NCI-H446 treated with DMSO at 0.1 percent for 48 hours (cell line): Measurements from ENCODE around the gene SCO2.

Experiments
- DNase-seq: peaks from one replicate; lab custom pipeline; 2025; lab: John Stamatoyannopoulos, UW

SCO2 gene, protein sequence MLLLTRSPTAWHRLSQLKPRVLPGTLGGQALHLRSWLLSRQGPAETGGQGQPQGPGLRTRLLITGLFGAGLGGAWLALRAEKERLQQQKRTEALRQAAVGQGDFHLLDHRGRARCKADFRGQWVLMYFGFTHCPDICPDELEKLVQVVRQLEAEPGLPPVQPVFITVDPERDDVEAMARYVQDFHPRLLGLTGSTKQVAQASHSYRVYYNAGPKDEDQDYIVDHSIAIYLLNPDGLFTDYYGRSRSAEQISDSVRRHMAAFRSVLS

DNA sequence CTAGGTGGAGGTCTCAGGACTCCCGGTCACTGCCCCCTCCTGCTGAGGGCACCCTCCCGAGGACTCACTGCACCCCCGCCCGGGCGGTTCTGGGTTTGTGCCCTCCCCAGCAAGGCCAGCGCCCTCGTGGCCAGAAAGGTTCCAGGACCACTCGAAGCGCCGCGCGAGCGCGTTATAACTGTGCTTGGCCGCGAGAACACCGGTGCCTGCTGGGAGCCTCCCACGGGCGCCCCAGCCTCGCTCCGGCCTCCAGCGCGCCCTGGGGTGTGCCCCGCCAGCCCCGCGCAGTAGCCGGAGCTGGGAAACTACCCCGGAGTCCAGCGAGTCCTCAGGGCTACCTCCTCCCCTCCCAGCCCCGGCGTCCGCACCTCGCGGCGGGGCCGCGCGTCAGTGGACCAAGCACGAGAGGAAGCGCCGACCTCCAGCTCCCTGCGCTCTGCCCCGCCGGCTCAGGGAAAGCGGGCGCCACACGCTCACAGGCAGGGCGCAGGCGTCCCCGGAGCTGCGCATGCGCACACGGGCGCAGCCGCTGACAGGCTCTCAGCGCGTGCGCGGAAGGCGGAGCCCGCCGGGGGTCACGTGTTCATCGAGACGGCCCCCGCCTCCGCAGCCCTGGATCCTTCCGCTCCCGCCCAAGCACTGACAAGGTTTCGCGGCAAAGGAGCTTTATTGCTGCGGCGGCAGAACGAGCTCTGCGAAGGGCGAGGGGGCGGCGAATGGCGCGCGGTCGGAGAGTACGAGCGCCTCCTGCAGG, at the start of gene SCO2:
Gene SCO2, minus strand, starts transcription at position 495 of the 754 bp plus-strand sequence. CDS start 1,187 bp downstream, outside the sequence.
- peak; percentile 90 for DNase-seq

DNA sequence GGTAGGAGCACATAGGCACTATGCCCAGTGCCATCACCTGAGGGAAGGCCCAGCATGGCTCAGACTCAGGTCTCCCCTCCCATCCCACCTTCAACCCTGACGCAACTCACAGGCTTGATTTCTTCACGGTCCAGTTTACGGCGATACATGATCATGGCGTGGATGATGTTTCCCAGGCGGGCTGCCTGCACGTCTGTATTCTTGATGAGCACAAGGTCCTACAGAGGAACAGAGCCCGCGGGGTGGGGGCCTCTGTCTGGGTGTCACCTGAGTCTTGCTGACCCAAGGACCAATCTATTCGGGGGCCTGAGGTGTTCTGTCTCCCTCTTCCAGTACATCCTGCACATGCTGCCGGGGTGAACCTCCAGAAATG, 49.0 kb upstream of the SCO2 start:
- no peak for DNase-seq

- DNase-seq = no peak
Measured at GRCh38 chr22:50573491-50574382, 48.3 kb upstream of the SCO2 start.

- DNase-seq = no peak
Measured at GRCh38 chr22:50572965-50573364, 47.6 kb upstream of the SCO2 start.

GRCh38 chr22:50571264-50572175, 46.1 kb upstream of the SCO2 start:
- DNase-seq = no peak

- no peak for DNase-seq
Measured at GRCh38 chr22:50570861-50571260, 45.5 kb upstream of the SCO2 start.

DNA sequence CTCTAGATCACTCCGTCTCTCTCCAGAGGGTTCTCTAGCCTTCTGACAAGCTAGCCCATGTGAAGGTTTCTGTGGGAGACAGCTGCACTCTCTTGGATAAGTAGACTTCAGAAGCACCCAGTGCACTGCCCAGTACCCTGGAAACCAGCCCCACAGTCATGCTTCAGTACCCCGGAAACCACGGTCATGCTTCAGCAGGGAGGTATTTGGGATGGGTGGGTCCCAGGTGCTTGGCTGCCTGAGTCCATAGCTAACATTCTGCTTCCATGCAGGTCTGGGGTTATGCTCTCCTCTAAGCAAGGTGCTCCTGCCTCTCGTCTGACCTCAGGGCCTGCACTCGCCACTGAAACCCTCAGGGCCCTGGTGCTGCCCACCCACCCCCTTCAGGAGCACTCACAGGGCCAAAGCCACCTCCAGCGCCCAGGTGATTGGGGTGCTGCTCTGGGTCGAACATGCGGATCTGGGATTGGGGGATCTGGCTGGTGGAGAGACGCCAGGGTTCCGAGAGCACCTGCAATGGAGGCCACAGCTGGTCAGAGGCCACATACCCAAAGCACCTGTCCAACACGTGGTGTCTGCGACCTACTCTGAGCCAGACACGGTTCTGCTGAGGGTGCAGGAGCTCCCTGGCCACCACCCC, 44.6 kb upstream of the SCO2 start:
- no peak for DNase-seq

GRCh38 chr22:50569041-50569459, 43.7 kb upstream of the SCO2 start:
- DNase-seq = no peak

DNA sequence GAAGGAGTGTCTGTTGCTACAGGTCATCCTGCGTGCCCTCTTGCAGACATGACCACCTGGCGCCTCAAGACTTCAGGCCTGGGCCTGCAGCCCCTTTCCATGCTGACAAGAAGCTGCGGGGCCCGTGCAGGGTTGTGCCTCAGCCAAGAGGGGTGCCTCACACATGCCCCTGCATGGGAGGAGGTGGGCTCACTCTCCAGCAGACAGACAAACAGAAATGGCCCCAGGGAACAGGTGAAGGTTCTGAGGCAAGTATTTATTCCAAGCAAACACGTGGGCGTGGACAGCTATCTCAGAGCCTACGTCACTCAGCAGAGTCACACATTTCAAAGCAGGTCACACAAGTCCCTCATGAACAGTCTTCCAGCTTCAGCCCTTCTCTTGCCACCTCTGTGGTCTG, 43.2 kb upstream of the SCO2 start:
- no peak for DNase-seq

DNA sequence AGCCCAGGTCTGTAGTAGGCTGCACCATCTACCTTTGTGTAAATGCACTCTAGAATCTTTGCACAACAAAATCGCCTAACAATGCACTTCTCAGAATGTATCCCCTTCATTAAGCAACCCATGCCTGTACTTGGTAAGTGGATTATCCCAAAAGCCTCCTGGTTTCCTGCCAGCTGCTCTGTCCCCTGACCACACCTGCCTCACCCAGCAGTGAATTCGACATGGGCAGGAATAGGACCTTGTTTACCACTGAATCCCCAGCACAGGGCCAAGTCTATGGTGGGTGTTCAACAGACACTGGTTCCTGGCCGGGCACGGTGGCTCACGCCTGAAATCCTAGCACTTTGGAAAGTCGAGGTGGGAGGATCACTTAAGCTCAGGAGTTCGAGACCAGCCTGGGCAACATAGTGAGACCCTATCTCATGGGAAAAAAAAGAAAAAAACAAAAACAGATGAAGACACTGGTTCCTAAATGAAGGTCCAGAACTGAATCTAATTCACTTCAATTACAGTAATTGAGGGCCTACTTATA, 42.4 kb upstream of the SCO2 start:
- DNase-seq = no peak

GRCh38 chr22:50564289-50564688, 38.9 kb upstream of the SCO2 start:
- DNase-seq = no peak

DNA sequence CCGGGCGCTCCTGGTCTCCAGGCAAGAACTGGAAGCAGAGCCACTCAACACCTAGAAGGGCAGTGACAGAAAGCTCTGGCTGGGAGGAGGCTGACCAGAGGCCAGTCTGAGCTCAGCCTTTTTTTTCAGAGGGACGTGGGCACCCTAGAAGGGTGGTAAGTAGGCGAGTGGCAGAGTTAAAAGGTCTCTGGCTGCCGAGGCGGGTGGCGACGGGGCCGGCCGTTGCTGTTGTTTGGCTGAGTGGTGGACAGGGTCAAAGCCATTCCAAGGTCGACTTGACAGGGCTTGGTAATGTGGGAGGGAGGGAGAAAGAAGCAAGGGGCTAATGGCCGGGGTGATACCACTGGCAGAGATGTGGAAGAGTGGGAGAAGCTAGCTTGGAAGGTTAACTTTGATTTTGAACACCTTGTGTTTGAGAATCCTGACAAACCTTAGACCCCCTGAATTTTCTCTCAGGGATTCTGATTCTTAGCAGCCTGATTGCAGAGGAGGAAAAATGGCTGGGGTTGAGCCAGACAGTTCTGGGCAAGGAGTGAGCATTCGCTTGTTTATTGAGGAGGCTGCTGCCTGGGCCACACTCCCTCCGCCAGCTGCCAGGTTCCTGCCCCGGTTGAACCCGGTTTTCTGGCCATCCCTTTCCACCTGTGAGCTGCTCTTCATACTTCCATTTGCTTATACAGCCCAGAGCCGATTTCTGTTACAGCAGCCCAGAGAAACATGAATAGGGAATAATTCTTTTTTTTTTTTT, 38.2 kb upstream of the SCO2 start:
- no peak for DNase-seq

GRCh38 chr22:50562523-50563412, 37.4 kb upstream of the SCO2 start, which contains the start of gene SYCE3:
TSS of gene SYCE3 (minus strand) at chr22:50562919. CDS start at chr22:50556405, 6,514 bp downstream.
- peak; percentile 66 for DNase-seq

DNA sequence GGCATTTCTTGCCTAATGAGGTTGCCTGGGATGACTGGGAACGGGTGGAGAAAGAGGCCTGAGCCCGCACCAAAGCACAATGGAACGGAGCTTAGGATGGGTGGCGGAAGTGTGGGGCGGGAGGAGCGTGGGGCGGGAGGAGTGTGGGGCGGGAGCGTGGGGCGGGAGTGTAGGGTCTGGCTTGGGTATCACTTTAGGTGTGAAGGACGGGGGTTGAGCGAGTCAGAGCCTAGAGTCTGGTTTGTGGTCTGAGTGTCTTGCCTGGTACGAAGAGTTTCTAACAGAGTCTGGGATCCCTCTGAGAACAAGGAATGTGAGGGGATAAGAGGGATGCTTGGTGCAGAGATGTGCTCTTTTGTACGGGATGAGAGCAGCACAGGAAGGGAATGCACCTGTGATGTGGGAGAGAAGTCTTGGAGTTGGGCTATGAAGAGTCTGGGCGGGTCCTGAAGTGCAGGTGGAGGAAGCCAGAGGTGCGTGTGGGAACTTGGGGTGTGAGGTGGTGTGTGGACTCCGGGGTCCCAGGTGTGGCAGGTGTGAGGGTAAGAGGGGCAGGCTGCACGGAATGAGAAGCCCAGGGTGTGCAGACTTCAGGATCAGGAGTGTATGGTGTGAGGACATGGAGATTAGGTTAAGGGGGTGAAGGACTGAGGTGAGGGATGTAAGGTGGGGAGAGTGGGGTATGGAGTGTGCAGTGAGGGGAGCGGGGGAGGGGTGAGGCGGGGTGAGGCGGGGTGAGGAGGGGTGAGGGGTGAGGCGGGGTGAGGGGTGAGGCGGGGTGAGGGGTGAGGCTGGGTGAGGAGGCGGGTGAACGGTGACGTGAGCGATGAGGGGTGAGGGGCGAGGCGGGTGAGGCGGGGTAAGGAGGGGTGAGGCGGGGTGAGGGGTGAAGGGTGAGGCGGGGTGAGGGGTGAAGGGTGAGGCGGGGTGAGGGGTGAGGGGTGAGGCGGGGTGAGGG, 36.3 kb upstream of the SCO2 start:
- no peak for DNase-seq

DNA sequence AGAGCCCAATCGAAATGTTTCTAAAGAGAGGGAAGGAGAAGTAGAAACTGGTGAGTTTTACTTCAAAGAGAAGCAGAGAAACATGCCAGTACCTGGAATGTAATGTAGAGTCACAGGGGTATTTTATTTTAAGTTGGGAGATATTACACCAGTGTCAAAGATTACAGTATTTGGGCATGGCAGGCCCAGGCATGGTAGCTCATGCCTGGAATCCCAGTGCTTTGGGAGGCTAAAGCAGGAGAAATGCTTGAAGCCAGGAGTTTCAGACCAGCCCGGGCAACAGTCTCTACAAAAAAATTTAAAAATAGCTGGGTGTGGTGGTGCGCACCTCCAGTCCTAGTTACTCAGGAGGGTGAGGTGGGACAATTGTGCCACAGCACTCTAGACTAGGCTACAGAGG, 34.6 kb upstream of the SCO2 start:
- DNase-seq = no peak

DNA sequence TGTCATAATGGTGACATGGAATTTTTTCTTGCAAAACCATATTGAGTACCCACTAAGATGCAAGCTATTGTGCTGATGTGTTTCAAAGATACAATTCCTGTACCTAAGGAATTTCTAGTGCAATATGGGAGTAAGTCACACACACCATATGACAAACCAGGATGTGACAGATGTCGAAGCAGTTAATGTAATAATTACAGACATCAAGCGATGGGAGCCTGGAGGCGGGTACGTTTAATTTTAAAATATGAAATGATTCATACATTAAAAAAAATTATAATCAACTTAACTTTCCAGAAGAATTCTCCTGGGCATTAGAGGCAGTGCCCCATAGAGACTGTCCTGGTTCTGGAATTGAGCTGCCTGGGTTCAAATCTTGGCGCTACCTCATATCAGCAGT, 31.3 kb upstream of the SCO2 start:
- DNase-seq = no peak

DNA sequence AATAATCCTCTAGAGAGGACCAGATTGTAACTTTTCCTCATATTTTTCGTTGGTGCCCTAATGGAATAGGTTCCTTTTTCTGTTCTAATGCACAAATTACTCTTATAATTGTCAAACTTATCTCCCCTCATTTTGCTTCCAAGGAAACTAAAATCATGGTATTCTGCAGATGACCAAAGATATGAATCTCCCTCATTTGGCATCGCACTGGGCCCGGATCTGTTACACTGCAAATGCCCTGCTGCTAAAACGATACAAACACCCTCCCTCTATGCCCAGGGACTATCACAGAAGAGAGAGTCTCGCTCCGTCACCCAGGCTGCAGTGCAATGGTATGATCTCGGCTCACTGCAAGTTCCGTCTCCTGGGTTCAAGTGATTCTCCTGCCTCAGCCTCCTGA, 27.9 kb upstream of the SCO2 start:
- no peak for DNase-seq
